Esophagus muscularis mucosa (tissue), 3 donors: ENCODE results near the gene NFATC1.

Source experiments
- POLR2A ChIP-seq: fragments of 450-650 bp; IDR thresholded peaks from one replicate; pipeline ENCODE4 v1.6.1; 2017; ENCODE audit warnings: antibody characterized with exemption, moderate library complexity, mild to moderate bottlenecking, low read depth
- POLR2AphosphoS5 ChIP-seq, 2 donors: sonication (generic); formaldehyde crosslinking; IDR thresholded peaks; one replicate each; pipeline ENCODE4 v1.6.1; 2017; ENCODE audit warnings: antibody characterized with exemption in 2 of 2
- TF ChIP-seq, protein P1 (sequence below), 3 experiments: fragments of 200-600 bp in 2 of 3; fragments of 450-650 bp in 1 of 3; sonication (generic) in 2 of 3; IDR thresholded peaks; one replicate each; pipeline ENCODE4 v1.5.1; 2017 to 2019; ENCODE audit warnings: antibody characterized with exemption in 3 of 3, mild to moderate bottlenecking in 2 of 3, moderate library complexity in 1 of 3

GRCh38 chr18:79548621-79548985, 152.9 kb downstream of the NFATC1 start:
- TF ChIP-seq POLR2AphosphoS5 (IDR thresholded peaks at IDR 0.05): no peak
- TF ChIP-seq, protein P1, sequence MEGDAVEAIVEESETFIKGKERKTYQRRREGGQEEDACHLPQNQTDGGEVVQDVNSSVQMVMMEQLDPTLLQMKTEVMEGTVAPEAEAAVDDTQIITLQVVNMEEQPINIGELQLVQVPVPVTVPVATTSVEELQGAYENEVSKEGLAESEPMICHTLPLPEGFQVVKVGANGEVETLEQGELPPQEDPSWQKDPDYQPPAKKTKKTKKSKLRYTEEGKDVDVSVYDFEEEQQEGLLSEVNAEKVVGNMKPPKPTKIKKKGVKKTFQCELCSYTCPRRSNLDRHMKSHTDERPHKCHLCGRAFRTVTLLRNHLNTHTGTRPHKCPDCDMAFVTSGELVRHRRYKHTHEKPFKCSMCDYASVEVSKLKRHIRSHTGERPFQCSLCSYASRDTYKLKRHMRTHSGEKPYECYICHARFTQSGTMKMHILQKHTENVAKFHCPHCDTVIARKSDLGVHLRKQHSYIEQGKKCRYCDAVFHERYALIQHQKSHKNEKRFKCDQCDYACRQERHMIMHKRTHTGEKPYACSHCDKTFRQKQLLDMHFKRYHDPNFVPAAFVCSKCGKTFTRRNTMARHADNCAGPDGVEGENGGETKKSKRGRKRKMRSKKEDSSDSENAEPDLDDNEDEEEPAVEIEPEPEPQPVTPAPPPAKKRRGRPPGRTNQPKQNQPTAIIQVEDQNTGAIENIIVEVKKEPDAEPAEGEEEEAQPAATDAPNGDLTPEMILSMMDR (IDR thresholded peaks at IDR 0.05): no peak
- TF ChIP-seq POLR2A: no peak
